Measurements from ENCODE around the gene ZNF345.

ZNF345 gene

GRCh38 chr19:36819130-36819630 lies 31.5 kb upstream of the ZNF345 start:
- Histone ChIP-seq H3K79me2 (ENCODE audit: control insufficient read depth, low read length) (no peaks in the 10 kb centered on the region), H3F3A (ENCODE audit: control insufficient read depth, insufficient read depth) (no peaks in the 10 kb centered on the region), H3K4me2 (ENCODE audit: low read length) (no peak overlapping the region), H4K20me1 (ENCODE audit: control insufficient read depth, insufficient read depth, low read depth, low read length) (no peaks in the 10 kb centered on the region), H3K4me3 (ENCODE audit: low read length) (no peak overlapping the region), H3K27ac (ENCODE audit: low read depth, low read length) (no peak overlapping the region), H3K4me1 (ENCODE audit: control insufficient read depth, low read length) (no peaks in the 10 kb centered on the region), H3K9me3 (ENCODE audit: control insufficient read depth, insufficient read depth, low read length) (peaks cover 52% of the 10 kb centered on the region), H3K27me3 (ENCODE audit: control insufficient read depth, low read length) (no peaks in the 10 kb centered on the region), H3K36me3 (ENCODE audit: control insufficient read depth, low read length) (no peaks in the 10 kb centered on the region), H3K9me2 (replicated peaks; ENCODE audit: control insufficient read depth, low read length) (no peaks in the 10 kb centered on the region)
- no peak for TF ChIP-seq CTCF (IDR thresholded peaks at IDR 0.05; ENCODE audit: low read depth, low read length, poor library complexity, severe bottlenecking)
- no peak for TF ChIP-seq EZH2phosphoT487 (IDR thresholded peaks at IDR 0.05; ENCODE audit: borderline replicate concordance, low read length)

GRCh38 chr19:36821758-36822157 lies 28.9 kb upstream of the ZNF345 start:
- Histone ChIP-seq H3K9me2 (replicated peaks; ENCODE audit: control insufficient read depth, low read length) (no peaks in the 10 kb centered on the region), H3K9me3 (ENCODE audit: control insufficient read depth, insufficient read depth, low read length) (peaks cover 43% of the 10 kb centered on the region), H3K27ac (ENCODE audit: low read depth, low read length) (no peak overlapping the region), H3K27me3 (ENCODE audit: control insufficient read depth, low read length) (no peaks in the 10 kb centered on the region), H3K36me3 (ENCODE audit: control insufficient read depth, low read length) (no peaks in the 10 kb centered on the region), H3K79me2 (ENCODE audit: control insufficient read depth, low read length) (no peaks in the 10 kb centered on the region), H3F3A (ENCODE audit: control insufficient read depth, insufficient read depth) (no peaks in the 10 kb centered on the region), H3K4me1 (ENCODE audit: control insufficient read depth, low read length) (no peaks in the 10 kb centered on the region), H4K20me1 (ENCODE audit: control insufficient read depth, insufficient read depth, low read depth, low read length) (no peaks in the 10 kb centered on the region), H3K4me3 (ENCODE audit: low read length) (no peak overlapping the region), H3K4me2 (ENCODE audit: low read length) (no peak overlapping the region)
- no peak for TF ChIP-seq CTCF (IDR thresholded peaks at IDR 0.05; ENCODE audit: low read depth, low read length, poor library complexity, severe bottlenecking)
- TF ChIP-seq EZH2phosphoT487 (IDR thresholded peaks at IDR 0.05; ENCODE audit: borderline replicate concordance, low read length): no peak

- no peaks in the 10 kb centered on the region for H4K20me1 ChIP-seq (ENCODE audit: control insufficient read depth, insufficient read depth, low read depth, low read length)
- no peak overlapping the region for H3K4me3 ChIP-seq (ENCODE audit: low read length)
- peaks cover 27% of the 10 kb centered on the region for H3K9me3 ChIP-seq (ENCODE audit: control insufficient read depth, insufficient read depth, low read length)
- H3K79me2 ChIP-seq (ENCODE audit: control insufficient read depth, low read length): no peaks in the 10 kb centered on the region
- TF ChIP-seq CTCF (IDR thresholded peaks at IDR 0.05; ENCODE audit: low read depth, low read length, poor library complexity, severe bottlenecking) (no peak), EZH2phosphoT487 (IDR thresholded peaks at IDR 0.05; ENCODE audit: borderline replicate concordance, low read length) (no peak)
- H3K27me3 ChIP-seq (ENCODE audit: control insufficient read depth, low read length): no peaks in the 10 kb centered on the region
- no peaks in the 10 kb centered on the region for H3F3A ChIP-seq (ENCODE audit: control insufficient read depth, insufficient read depth)
- H3K4me1 ChIP-seq (ENCODE audit: control insufficient read depth, low read length): no peaks in the 10 kb centered on the region
- H3K4me2 ChIP-seq (ENCODE audit: low read length): no peak overlapping the region
- no peaks in the 10 kb centered on the region for H3K9me2 ChIP-seq (replicated peaks; ENCODE audit: control insufficient read depth, low read length)
- H3K36me3 ChIP-seq (ENCODE audit: control insufficient read depth, low read length): no peaks in the 10 kb centered on the region
- no peak overlapping the region for H3K27ac ChIP-seq (ENCODE audit: low read depth, low read length)
These were observed 17.2 kb upstream of the ZNF345 start for GRCh38 chr19:36833430-36833829.

Measured in DOHH2 (cell line).